WTC11 (cell line): ENCODE results near the gene MEDAG. TPM values are rescaled to one million over a fixed set of nuclear protein-coding genes. Genes with fewer than 3 reads are reported as not detected.

Source experiments
- ATAC-seq: fragments of 200-7000 bp; cut with Tn5 transposase; 2 replicates; pipeline ENCODE4 v1.10.0; 2021; ENCODE audit warnings: mild to moderate bottlenecking, moderate library complexity
- CTCF ChIA-PET: fragments of 300-600 bp; sonication (Branson Sonifier 250); formaldehyde crosslinking; loops from one replicate; lab custom pipeline; 2021; ENCODE audit warnings: antibody characterized with exemption; lab: Charles Lee
- POLR2A ChIA-PET: fragments of 350-600 bp; sonication (Branson Sonifier 250); formaldehyde crosslinking; loops from one replicate; lab custom pipeline; 2021; ENCODE audit warnings: antibody characterized with exemption; lab: Charles Lee
- DNase-seq: peaks from one replicate; pipeline ENCODE4 v3.0.0; 2021; ENCODE audit warnings: low spot score
- H3K27ac Mint-ChIP-seq: 2 replicates; pipeline ENCODE4 v1.8.0; 2021; ENCODE audit warnings: mixed read lengths
- H3K27me3 Mint-ChIP-seq: 2 replicates; pipeline ENCODE4 v1.8.0; 2021; ENCODE audit warnings: low read depth, mild to moderate bottlenecking, moderate library complexity, mixed read lengths
- H3K36me3 Mint-ChIP-seq: 2 replicates; pipeline ENCODE4 v1.8.0; 2021; ENCODE audit warnings: mixed read lengths
- H3K4me1 Mint-ChIP-seq: 2 replicates; pipeline ENCODE4 v1.8.0; 2022; ENCODE audit warnings: mixed read lengths
- H3K4me3 Mint-ChIP-seq: 2 replicates; pipeline ENCODE4 v1.8.0; 2021; ENCODE audit warnings: mild to moderate bottlenecking, moderate library complexity, mixed read lengths
- H3K9me3 Mint-ChIP-seq: 2 replicates; pipeline ENCODE4 v1.8.0; 2021; ENCODE audit warnings: mixed read lengths
- ATF3 ChIP-seq: sonication (generic); formaldehyde crosslinking; conservative IDR thresholded peaks from 2 replicates; pipeline ENCODE4 v1.8.1; 2022; ENCODE audit warnings: mild to moderate bottlenecking, missing genetic modification reagents
- CBFB ChIP-seq: sonication (generic); formaldehyde crosslinking; IDR thresholded peaks from 2 replicates; pipeline ENCODE4 v1.8.1; 2022; ENCODE audit warnings: mild to moderate bottlenecking, low read depth, missing genetic modification reagents
- CDX4 ChIP-seq: fragments of 250-450 bp; sonication (Bioruptor Pico); IDR thresholded peaks from 2 replicates; pipeline ENCODE4 v1.9.0; 2021; ENCODE audit warnings: moderate library complexity, mild to moderate bottlenecking, inconsistent platforms, borderline replicate concordance
- CREB1 ChIP-seq: sonication (generic); formaldehyde crosslinking; IDR thresholded peaks from 2 replicates; pipeline ENCODE4 v1.8.0; 2023; ENCODE audit warnings: mild to moderate bottlenecking, missing genetic modification reagents
- E2F4 ChIP-seq: sonication (generic); formaldehyde crosslinking; IDR thresholded peaks from 2 replicates; pipeline ENCODE4 v1.8.1; 2022; ENCODE audit warnings: low read depth, mild to moderate bottlenecking, moderate library complexity, missing genetic modification reagents, borderline replicate concordance
- ERG ChIP-seq: fragments of 250-450 bp; sonication (Bioruptor Pico); IDR thresholded peaks from 2 replicates; pipeline ENCODE4 v1.8.0; 2021; ENCODE audit warnings: mild to moderate bottlenecking
- ESRRA ChIP-seq: sonication (generic); formaldehyde crosslinking; IDR thresholded peaks from 2 replicates; pipeline ENCODE4 v1.8.1; 2022; ENCODE audit warnings: mild to moderate bottlenecking, missing genetic modification reagents, borderline replicate concordance
- FOXJ3 ChIP-seq: sonication (generic); formaldehyde crosslinking; IDR thresholded peaks from 2 replicates; pipeline ENCODE4 v1.9.0; 2021; ENCODE audit warnings: missing genetic modification reagents, mild to moderate bottlenecking, borderline replicate concordance
- NFATC4 ChIP-seq: fragments of 250-450 bp; sonication (Bioruptor Pico); IDR thresholded peaks from 2 replicates; pipeline ENCODE4 v1.9.0; 2021; ENCODE audit warnings: mild to moderate bottlenecking
- NFE2L1 ChIP-seq: sonication (generic); formaldehyde crosslinking; IDR thresholded peaks from 2 replicates; pipeline ENCODE4 v1.8.1; 2023; ENCODE audit warnings: missing genetic modification reagents
- NFYB ChIP-seq: sonication (generic); formaldehyde crosslinking; conservative IDR thresholded peaks from 2 replicates; pipeline ENCODE4 v1.8.0; 2022; ENCODE audit warnings: low read depth, missing genetic modification reagents
- OVOL2 ChIP-seq: fragments of 250-450 bp; sonication (Bioruptor Pico); IDR thresholded peaks from 2 replicates; pipeline ENCODE4 v1.9.0; 2021; ENCODE audit warnings: mild to moderate bottlenecking, borderline replicate concordance
- PREB ChIP-seq: sonication (generic); formaldehyde crosslinking; IDR thresholded peaks from 2 replicates; pipeline ENCODE4 v1.8.1; 2022; ENCODE audit warnings: mild to moderate bottlenecking, missing genetic modification reagents, moderate library complexity, borderline replicate concordance
- PRRX2 ChIP-seq: fragments of 250-450 bp; sonication (Bioruptor Pico); IDR thresholded peaks from 2 replicates; pipeline ENCODE4 v1.8.0; 2021; ENCODE audit warnings: mild to moderate bottlenecking
- RELA ChIP-seq: sonication (generic); formaldehyde crosslinking; IDR thresholded peaks from 2 replicates; pipeline ENCODE4 v1.8.1; 2022; ENCODE audit warnings: missing genetic modification reagents, mild to moderate bottlenecking, borderline replicate concordance
- SMAD3 ChIP-seq: sonication (generic); formaldehyde crosslinking; IDR thresholded peaks from 2 replicates; pipeline ENCODE4 v1.8.0; 2022; ENCODE audit warnings: missing genetic modification reagents, mild to moderate bottlenecking, borderline replicate concordance
- SOX15 ChIP-seq: fragments of 250-450 bp; sonication (Bioruptor Pico); IDR thresholded peaks from 2 replicates; pipeline ENCODE4 v1.9.0; 2021; ENCODE audit warnings: mild to moderate bottlenecking
- SP1 ChIP-seq: sonication (generic); formaldehyde crosslinking; conservative IDR thresholded peaks from 2 replicates; pipeline ENCODE4 v1.8.1; 2022; ENCODE audit warnings: missing genetic modification reagents
- ZMAT4 ChIP-seq: fragments of 250-450 bp; sonication (Bioruptor Pico); IDR thresholded peaks from 2 replicates; pipeline ENCODE4 v1.9.0; 2021; ENCODE audit warnings: mild to moderate bottlenecking
- ZNF138 ChIP-seq: sonication (generic); formaldehyde crosslinking; conservative IDR thresholded peaks from 2 replicates; pipeline ENCODE4 v1.8.1; 2022; ENCODE audit warnings: mild to moderate bottlenecking, moderate library complexity, missing genetic modification reagents
- ZNF219 ChIP-seq: sonication (generic); formaldehyde crosslinking; IDR thresholded peaks from 2 replicates; pipeline ENCODE4 v1.8.0; 2023; ENCODE audit warnings: missing genetic modification reagents, mild to moderate bottlenecking, borderline replicate concordance
- ZNF263 ChIP-seq: sonication (generic); formaldehyde crosslinking; IDR thresholded peaks from 2 replicates; pipeline ENCODE4 v1.8.1; 2022; ENCODE audit warnings: low read depth, mild to moderate bottlenecking, moderate library complexity, missing genetic modification reagents
- ZNF416 ChIP-seq: fragments of 250-450 bp; sonication (Bioruptor Pico); IDR thresholded peaks from 2 replicates; pipeline ENCODE4 v1.9.0; 2021; ENCODE audit warnings: mild to moderate bottlenecking, inconsistent platforms
- ZNF425 ChIP-seq: fragments of 250-450 bp; sonication (Bioruptor Pico); conservative IDR thresholded peaks from 2 replicates; pipeline ENCODE4 v1.9.0; 2021; ENCODE audit warnings: mild to moderate bottlenecking
- total RNA-seq: library from RNA; stranded (reverse); gene quantifications from 3 replicates; pipeline ENCODE4 v1.2.3, GENCODE V29; 2021

MEDAG gene
- total RNA-seq, 1 experiment from 2014 or later = 2.1 TPM

- peaks cover 24% of the 10 kb centered on the region for H3K27me3 Mint-ChIP-seq
- H3K9me3 Mint-ChIP-seq = peaks cover 18% of the 10 kb centered on the region
- no peaks in the 10 kb centered on the region for H3K36me3 Mint-ChIP-seq
- CTCF ChIA-PET = interaction anchor here (0.5 kb wide), 1 partner anchor 812 kb away, joined by 3 read pairs; no protein-coding TSS in a partner anchor
- no peak overlapping the region for H3K4me3 Mint-ChIP-seq
- no peak overlapping the region for H3K27ac Mint-ChIP-seq
- ATAC-seq (no peak), DNase-seq (no peak)
- H3K4me1 Mint-ChIP-seq = peaks cover 16% of the 10 kb centered on the region
- TF ChIP-seq PRRX2 (CRISPR knock-in tag) (no peak), FOXJ3 (CRISPR knock-in tag) (no peak), E2F4 (CRISPR knock-in tag) (no peak)
- POLR2A ChIA-PET = no interaction called here
These were observed 30.9 kb downstream of the MEDAG start for GRCh38 chr13:30936971-30937370.

- DNase-seq (no peak), ATAC-seq (no peak)
- TF ChIP-seq NFYB (no peak), CBFB (no peak), SOX15 (CRISPR knock-in tag) (no peak), E2F4 (CRISPR knock-in tag) (no peak), CDX4 (CRISPR knock-in tag) (no peak), ZNF263 (CRISPR knock-in tag) (no peak), NFATC4 (CRISPR knock-in tag) (no peak), ZNF425 (CRISPR knock-in tag) (no peak), SP1 (CRISPR knock-in tag) (no peak), ZNF138 (CRISPR knock-in tag) (no peak), SMAD3 (CRISPR knock-in tag) (no peak), PRRX2 (CRISPR knock-in tag) (no peak), ZMAT4 (CRISPR knock-in tag) (no peak)
- H3K4me1 Mint-ChIP-seq = no peaks in the 10 kb centered on the region
- CTCF ChIA-PET = no interaction called here
- no peak overlapping the region for H3K4me3 Mint-ChIP-seq
- no peaks in the 10 kb centered on the region for H3K27me3 Mint-ChIP-seq
- H3K36me3 Mint-ChIP-seq = peaks cover 7% of the 10 kb centered on the region; the same call in 1 of the 2 replicates
- peaks cover 25% of the 10 kb centered on the region for H3K9me3 Mint-ChIP-seq
- POLR2A ChIA-PET = no interaction called here
- H3K27ac Mint-ChIP-seq = no peak overlapping the region
These were observed 37.8 kb downstream of the MEDAG start for GRCh38 chr13:30943881-30944280.

GRCh38 chr13:30957258-30957943 lies 51.3 kb downstream of the MEDAG start:
- CTCF ChIA-PET = no interaction called here
- no peak overlapping the region for H3K4me3 Mint-ChIP-seq
- no peak for DNase-seq
- peaks cover 8% of the 10 kb centered on the region; the same call in 1 of the 2 replicates for H3K36me3 Mint-ChIP-seq
- peaks cover 46% of the 10 kb centered on the region for H3K9me3 Mint-ChIP-seq
- H3K27me3 Mint-ChIP-seq = no peaks in the 10 kb centered on the region; the same call in 1 of the 2 replicates
- ATAC-seq = no peak
- 0 out of 2 replicates have a peak, but pooled peaks cover 4% of the 10 kb centered on the region for H3K4me1 Mint-ChIP-seq
- POLR2A ChIA-PET = no interaction called here
- H3K27ac Mint-ChIP-seq = no peak overlapping the region
- no peak for TF ChIP-seq NFYB
- TF ChIP-seq ESRRA (CRISPR knock-in tag) = no peak
- TF ChIP-seq NFE2L1 (CRISPR knock-in tag) = no peak
- no peak for TF ChIP-seq CREB1 (CRISPR knock-in tag)
- no peak for TF ChIP-seq ZNF219
- no peak for TF ChIP-seq OVOL2
- no peak for TF ChIP-seq ATF3 (CRISPR knock-in tag)
- no peak for TF ChIP-seq ZNF416 (CRISPR knock-in tag)
- no peak for TF ChIP-seq RELA (CRISPR knock-in tag)
- no peak for TF ChIP-seq ERG (CRISPR knock-in tag)
- no peak for TF ChIP-seq PREB (CRISPR knock-in tag)
